Osteoblast (primary cell): ENCODE results near the gene HIGD1A. TPM values are rescaled to one million over a fixed set of nuclear protein-coding genes. Genes with fewer than 3 reads are reported as not detected.
A peak's percentile ranks its signal among the peaks of the same experiment; 100 is the strongest.

Experiments
- DNase-seq: peaks from one replicate; pipeline ENCODE4 v3.0.0; 2011; ENCODE audit warnings: low spot score, mixed read lengths; ENCODE audit not compliant: insufficient read length; ENCODE audit errors: missing footprints
- H2AFZ ChIP-seq: 2 replicates; pipeline ENCODE4 v1.6.0; 2011; ENCODE audit warnings: mild to moderate bottlenecking, low read length
- H3K27ac ChIP-seq: 2 replicates; pipeline ENCODE4 v1.5.1; 2011; ENCODE audit warnings: mild to moderate bottlenecking, low read depth, low read length, moderate library complexity
- H3K27me3 ChIP-seq: 2 replicates; pipeline ENCODE4 v1.6.0; 2012; ENCODE audit warnings: mild to moderate bottlenecking, control low read depth, inconsistent platforms, low read length, moderate library complexity; ENCODE audit not compliant: insufficient read depth
- H3K36me3 ChIP-seq: 2 replicates; pipeline ENCODE4 v1.5.1; 2011; ENCODE audit warnings: mild to moderate bottlenecking, low read length, control low read depth, moderate library complexity; ENCODE audit not compliant: insufficient read depth
- H3K4me1 ChIP-seq: 2 replicates; pipeline ENCODE4 v1.5.1; 2011; ENCODE audit warnings: mild to moderate bottlenecking, low read length, control low read depth, moderate library complexity; ENCODE audit not compliant: insufficient read depth
- H3K4me2 ChIP-seq: 2 replicates; pipeline ENCODE4 v1.6.0; 2011; ENCODE audit warnings: mild to moderate bottlenecking, low read length; ENCODE audit not compliant: insufficient read depth
- H3K4me3 ChIP-seq: fragments of 200-600 bp; sonication (generic); 3 replicates; pipeline ENCODE4 v1.5.1; 2012; ENCODE audit warnings: mild to moderate bottlenecking, low read length, inconsistent platforms; ENCODE audit not compliant: insufficient read depth
- H3K79me2 ChIP-seq: 2 replicates; pipeline ENCODE4 v1.6.0; 2012; ENCODE audit warnings: mild to moderate bottlenecking, low read length, control low read depth, inconsistent platforms; ENCODE audit not compliant: insufficient read depth
- H3K9me3 ChIP-seq: 2 replicates; pipeline ENCODE4 v1.5.1; 2011; ENCODE audit warnings: low read depth, low read length, control low read depth
- H4K20me1 ChIP-seq: 2 replicates; pipeline ENCODE4 v1.6.0; 2012; ENCODE audit warnings: mild to moderate bottlenecking, low read length, control low read depth; ENCODE audit not compliant: insufficient read depth
- CTCF ChIP-seq: IDR thresholded peaks from 2 replicates; pipeline ENCODE4 v1.5.1; 2011; ENCODE audit warnings: mild to moderate bottlenecking, low read depth, low read length, moderate library complexity; ENCODE audit errors: extremely low read depth
- total RNA-seq: library from RNA; depleted of rRNA; stranded (reverse); fragments of >200 nt; gene quantifications from 2 replicates; pipeline ENCODE4 v1.2.3, GENCODE V29; 2012

The HIGD1A gene
- total RNA-seq, 1 donor, result 88.3 TPM

DNA sequence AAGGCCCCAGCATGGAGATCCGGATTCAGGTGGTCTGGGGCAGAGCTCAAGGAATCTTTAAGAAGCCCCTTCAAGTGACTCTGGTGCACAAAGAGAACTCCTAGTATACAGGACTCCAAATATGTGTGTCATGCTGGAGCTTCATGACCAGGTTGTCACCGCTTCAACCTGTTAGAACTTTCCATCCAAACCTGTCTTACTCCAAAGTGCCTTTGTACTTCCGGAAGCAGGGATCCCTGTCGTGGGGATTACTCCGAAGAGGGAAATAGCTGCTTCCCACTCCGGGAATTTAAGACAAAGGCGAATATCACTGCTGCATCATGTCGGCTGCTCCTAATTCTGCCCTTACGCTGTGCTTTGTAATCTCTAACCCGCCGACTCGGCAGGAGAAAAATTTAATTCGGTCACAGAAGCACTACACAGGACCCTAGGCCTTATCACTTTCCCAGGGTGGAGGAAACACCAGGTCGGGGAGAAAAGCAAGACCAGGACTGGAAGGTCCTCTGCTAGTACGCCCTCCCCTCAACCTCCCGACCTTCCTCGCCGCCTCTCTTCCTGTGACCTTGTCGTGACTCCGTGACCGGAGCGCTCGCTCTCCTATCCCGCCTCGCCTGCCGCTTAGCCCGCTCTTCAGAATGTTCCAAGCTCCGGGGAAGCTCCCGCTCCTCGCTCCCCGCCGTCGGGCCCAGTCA, 730 bp downstream of the HIGD1A start:
- H2AFZ ChIP-seq, result peak overlapping the region; percentile 96
- peaks cover 21% of the 10 kb centered on the region for H3K4me1 ChIP-seq
- H3K36me3 ChIP-seq, result no peaks in the 10 kb centered on the region
- H3K27ac ChIP-seq, result peak overlapping the region; percentile 88
- peaks cover 7% of the 10 kb centered on the region for H4K20me1 ChIP-seq
- H3K4me2 ChIP-seq, result peak overlapping the region; percentile 99
- peaks cover 50% of the 10 kb centered on the region for H3K79me2 ChIP-seq
- H3K4me3 ChIP-seq, result peak overlapping the region; percentile 96
- no peaks in the 10 kb centered on the region for H3K9me3 ChIP-seq
- peak; percentile 72 for DNase-seq
- H3K27me3 ChIP-seq, result peaks cover 3% of the 10 kb centered on the region
- TF ChIP-seq CTCF, result no peak

DNA sequence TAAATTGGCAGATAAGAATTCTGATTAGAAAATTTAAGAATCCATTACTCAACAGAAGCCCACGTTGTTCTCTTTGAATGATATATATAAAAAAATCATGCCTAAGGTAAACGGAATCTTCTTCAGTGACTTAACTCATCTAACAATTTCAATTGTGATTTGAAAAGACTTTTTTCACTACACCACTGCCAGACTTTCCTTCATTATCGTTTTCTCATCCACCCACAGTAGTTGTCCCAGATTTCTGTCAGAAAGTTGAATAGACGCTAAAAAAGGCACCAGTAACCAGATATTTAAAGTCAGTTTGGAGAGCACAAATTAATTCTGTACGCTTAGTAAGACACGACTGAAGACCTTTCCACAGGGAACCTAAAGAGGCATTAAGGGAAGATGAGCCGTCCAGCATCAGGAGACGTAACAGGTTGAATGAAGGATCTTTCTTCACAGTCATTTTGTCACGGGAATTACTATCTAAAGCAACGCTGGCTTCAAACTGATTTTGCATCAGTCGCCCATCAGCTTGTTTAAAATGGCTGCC, 1.3 kb downstream of the HIGD1A start:
- peak overlapping the region; percentile 99 for H3K4me2 ChIP-seq
- peaks cover 2% of the 10 kb centered on the region for H3K27me3 ChIP-seq
- H3K4me1 ChIP-seq, result peaks cover 21% of the 10 kb centered on the region
- peaks cover 50% of the 10 kb centered on the region for H3K79me2 ChIP-seq
- peak overlapping the region; percentile 96 for H3K4me3 ChIP-seq
- no peaks in the 10 kb centered on the region for H3K9me3 ChIP-seq
- H4K20me1 ChIP-seq, result peaks cover 7% of the 10 kb centered on the region
- DNase-seq, result no peak
- peak overlapping the region; percentile 96 for H2AFZ ChIP-seq
- no peak for TF ChIP-seq CTCF
- H3K36me3 ChIP-seq, result no peaks in the 10 kb centered on the region
- peak overlapping the region; percentile 88 for H3K27ac ChIP-seq

DNA sequence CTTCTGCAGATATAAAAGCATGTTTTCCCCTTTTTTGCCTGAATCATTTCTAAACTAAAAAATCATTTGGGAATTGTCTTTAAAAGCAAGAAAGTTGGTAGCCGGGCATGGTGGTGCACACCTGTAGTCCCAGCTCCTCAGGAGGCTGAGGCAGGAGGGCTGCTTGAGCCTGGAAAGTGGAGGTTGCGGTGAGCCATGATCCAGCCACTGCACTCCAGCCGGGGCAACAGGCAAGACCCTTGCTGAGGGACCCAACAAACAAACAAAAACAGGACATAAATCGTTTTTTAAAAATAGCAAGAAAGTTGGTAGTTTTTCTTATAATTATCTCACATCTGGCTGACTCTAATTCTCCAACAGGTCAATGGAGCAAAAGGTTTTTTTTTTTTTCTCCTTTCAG, 2.5 kb downstream of the HIGD1A start:
- Histone ChIP-seq H3K4me3 (no peak overlapping the region), H3K4me1 (peaks cover 21% of the 10 kb centered on the region), H3K4me2 (no peak overlapping the region), H3K79me2 (peaks cover 50% of the 10 kb centered on the region), H3K27ac (no peak overlapping the region), H2AFZ (no peak overlapping the region), H4K20me1 (peaks cover 7% of the 10 kb centered on the region), H3K36me3 (no peaks in the 10 kb centered on the region), H3K27me3 (no peaks in the 10 kb centered on the region), H3K9me3 (no peaks in the 10 kb centered on the region)
- TF ChIP-seq CTCF, result no peak
- DNase-seq, result no peak

- Histone ChIP-seq H3K4me1 (peaks cover 21% of the 10 kb centered on the region), H3K4me3 (no peak overlapping the region), H3K27me3 (no peaks in the 10 kb centered on the region), H4K20me1 (peaks cover 7% of the 10 kb centered on the region), H3K27ac (no peak overlapping the region), H3K4me2 (no peak overlapping the region), H3K9me3 (no peaks in the 10 kb centered on the region), H3K36me3 (no peaks in the 10 kb centered on the region), H2AFZ (no peak overlapping the region), H3K79me2 (peaks cover 54% of the 10 kb centered on the region)
- no peak for DNase-seq
- TF ChIP-seq CTCF, result no peak
Observed at GRCh38 chr3:42801048-42801620, 3.2 kb downstream of the HIGD1A start.
